Measurements from ENCODE around the gene DDX1. TPM values are rescaled to one million over a fixed set of nuclear protein-coding genes. Genes with fewer than 3 reads are reported as not detected.

DDX1 gene
- total and polyA plus RNA-seq, 10 donors: 32.6 to 62.0 (median 48.3) TPM

DNA sequence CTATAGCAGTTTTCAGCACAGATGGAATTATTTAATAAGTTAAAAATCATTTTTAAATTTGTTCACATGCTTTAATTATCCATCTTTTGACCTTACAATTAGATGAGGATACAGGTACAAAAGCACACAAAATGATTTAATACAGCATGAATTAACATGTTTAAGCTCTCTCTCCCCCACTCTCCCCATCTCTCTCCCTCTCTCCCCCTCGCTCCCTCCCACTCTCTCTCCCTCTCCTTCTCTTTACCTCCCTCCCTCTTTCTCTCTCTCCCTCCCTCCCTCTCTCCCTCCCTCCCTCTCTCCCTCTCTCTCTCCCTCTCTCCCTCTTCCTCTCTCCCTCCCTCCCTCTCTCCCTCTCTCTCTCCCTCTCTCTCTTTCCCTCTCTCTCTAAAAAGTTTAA is 38.1 kb upstream of the DDX1 start:
- 93 to 100% (median 97%) methylated on average over 1 of the region's 1 CpG for WGBS, 5 donors
- TF ChIP-seq, protein P1, sequence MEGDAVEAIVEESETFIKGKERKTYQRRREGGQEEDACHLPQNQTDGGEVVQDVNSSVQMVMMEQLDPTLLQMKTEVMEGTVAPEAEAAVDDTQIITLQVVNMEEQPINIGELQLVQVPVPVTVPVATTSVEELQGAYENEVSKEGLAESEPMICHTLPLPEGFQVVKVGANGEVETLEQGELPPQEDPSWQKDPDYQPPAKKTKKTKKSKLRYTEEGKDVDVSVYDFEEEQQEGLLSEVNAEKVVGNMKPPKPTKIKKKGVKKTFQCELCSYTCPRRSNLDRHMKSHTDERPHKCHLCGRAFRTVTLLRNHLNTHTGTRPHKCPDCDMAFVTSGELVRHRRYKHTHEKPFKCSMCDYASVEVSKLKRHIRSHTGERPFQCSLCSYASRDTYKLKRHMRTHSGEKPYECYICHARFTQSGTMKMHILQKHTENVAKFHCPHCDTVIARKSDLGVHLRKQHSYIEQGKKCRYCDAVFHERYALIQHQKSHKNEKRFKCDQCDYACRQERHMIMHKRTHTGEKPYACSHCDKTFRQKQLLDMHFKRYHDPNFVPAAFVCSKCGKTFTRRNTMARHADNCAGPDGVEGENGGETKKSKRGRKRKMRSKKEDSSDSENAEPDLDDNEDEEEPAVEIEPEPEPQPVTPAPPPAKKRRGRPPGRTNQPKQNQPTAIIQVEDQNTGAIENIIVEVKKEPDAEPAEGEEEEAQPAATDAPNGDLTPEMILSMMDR (IDR thresholded peaks at IDR 0.05 in 8 of 11, conservative IDR thresholded peaks at IDR 0.05 in 3 of 11): no peak
- TF ChIP-seq POLR2A (IDR thresholded peaks at IDR 0.05) (no peak), POLR2AphosphoS5 (IDR thresholded peaks at IDR 0.05) (no peak)

DNA sequence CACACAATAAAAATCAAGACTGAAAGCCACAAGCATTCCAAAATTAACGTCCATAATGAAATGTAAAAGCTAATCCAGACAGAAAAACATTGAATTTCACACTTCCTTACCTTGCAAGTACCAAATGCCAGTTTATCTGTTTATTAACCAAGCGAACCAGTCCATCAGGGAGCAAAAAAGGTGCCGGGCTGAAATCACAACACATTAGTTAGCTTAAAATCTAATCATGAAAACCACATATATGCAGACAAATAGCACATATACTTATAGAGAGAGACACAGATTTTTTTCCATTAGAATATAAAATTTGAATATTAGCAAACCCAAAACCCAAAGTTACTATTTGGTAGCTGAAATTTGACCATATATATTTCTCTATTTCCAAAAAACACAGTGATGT is 37.7 kb upstream of the DDX1 start:
- WGBS, 5 donors: 90 to 96% (median 92%) methylated on average over 3 of the region's 3 CpGs
- H3K27ac ChIP-seq: no peak overlapping the region
- no peaks in the 10 kb centered on the region for H3K9me3 ChIP-seq
- H3K4me3 ChIP-seq: no peak overlapping the region
- TF ChIP-seq POLR2A (IDR thresholded peaks at IDR 0.05): no peak
- TF ChIP-seq, protein P1 (IDR thresholded peaks at IDR 0.05 in 8 of 11, conservative IDR thresholded peaks at IDR 0.05 in 3 of 11): no peak
- TF ChIP-seq POLR2AphosphoS5 (IDR thresholded peaks at IDR 0.05): no peak
- peaks cover 3 to 19% (median 14%) of the 10 kb centered on the region in 6 donors for H3K4me1 ChIP-seq
- H3K36me3 ChIP-seq: peaks cover 0 to 79% (median 21%) of the 10 kb centered on the region in 6 donors
- no peaks in the 10 kb centered on the region for H3K27me3 ChIP-seq (replicated peaks in 1 of 7)
- DNase-seq: no peak
- intact Hi-C loops (cut with DNase I; ENCODE audit: low total_unique reads): no loop called here

More for the DNA sequence above, 38.1 kb upstream of the DDX1 start:
- intact Hi-C loops (cut with DNase I; ENCODE audit: low total_unique reads): no loop called here
- no peaks in the 10 kb centered on the region for H3K27me3 ChIP-seq (replicated peaks in 1 of 7)
- H3K9me3 ChIP-seq: no peaks in the 10 kb centered on the region
- peaks cover 3 to 15% (median 11%) of the 10 kb centered on the region in 6 donors for H3K4me1 ChIP-seq
- no peak overlapping the region for H3K27ac ChIP-seq
- no peak overlapping the region for H3K4me3 ChIP-seq
- no peak for DNase-seq
- H3K36me3 ChIP-seq: peaks cover 0 to 84% (median 23%) of the 10 kb centered on the region in 6 donors

DNA sequence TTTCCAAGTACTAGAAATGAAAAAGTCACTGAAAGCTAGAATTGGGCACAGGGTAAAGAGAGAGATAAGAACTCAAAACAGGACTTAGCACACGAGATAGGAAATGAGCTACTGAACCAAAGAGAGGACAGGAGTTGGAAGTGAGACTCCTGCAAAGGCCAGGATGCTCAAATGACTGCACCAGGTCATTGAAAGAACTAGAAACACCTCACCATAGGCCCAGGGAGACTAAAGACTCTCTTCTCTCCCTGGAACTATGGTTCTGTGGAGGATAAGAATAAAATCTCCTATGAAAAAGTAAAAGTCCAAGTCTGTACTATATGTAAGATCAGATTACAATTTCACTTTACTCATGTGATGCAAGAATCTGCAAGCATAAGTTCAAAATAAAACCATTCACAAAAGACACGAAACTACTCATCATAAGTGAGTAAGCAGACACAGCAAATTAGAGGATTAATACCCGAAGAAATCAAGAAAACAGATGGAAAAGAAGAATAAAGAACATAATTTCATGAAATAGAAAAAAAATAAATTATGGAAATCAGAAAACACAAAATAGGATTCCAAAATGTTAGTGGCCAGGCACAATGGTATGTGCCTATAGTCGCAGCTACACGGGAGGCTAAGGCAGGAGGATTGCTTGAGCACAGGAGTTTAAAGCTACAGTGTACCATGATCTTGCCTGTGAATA is 37.0 kb upstream of the DDX1 start:
- TF ChIP-seq POLR2A (IDR thresholded peaks at IDR 0.05): no peak
- no peak for TF ChIP-seq POLR2AphosphoS5 (IDR thresholded peaks at IDR 0.05)
- TF ChIP-seq, protein P1 (IDR thresholded peaks at IDR 0.05 in 8 of 11, conservative IDR thresholded peaks at IDR 0.05 in 3 of 11): no peak
- Histone ChIP-seq H3K4me3 (no peak overlapping the region), H3K36me3 (peaks cover 0 to 72% (median 16%) of the 10 kb centered on the region in 6 donors), H3K9me3 (no peaks in the 10 kb centered on the region), H3K27me3 (replicated peaks in 1 of 7) (no peaks in the 10 kb centered on the region), H3K4me1 (peaks cover 5 to 26% (median 22%) of the 10 kb centered on the region in 6 donors), H3K27ac (no peak overlapping the region)
- no peak for DNase-seq
- intact Hi-C loops (cut with DNase I; ENCODE audit: low total_unique reads): no loop called here
- WGBS, 5 donors: 90 to 93% (median 91%) methylated on average over 5 of the region's 5 CpGs

DNA sequence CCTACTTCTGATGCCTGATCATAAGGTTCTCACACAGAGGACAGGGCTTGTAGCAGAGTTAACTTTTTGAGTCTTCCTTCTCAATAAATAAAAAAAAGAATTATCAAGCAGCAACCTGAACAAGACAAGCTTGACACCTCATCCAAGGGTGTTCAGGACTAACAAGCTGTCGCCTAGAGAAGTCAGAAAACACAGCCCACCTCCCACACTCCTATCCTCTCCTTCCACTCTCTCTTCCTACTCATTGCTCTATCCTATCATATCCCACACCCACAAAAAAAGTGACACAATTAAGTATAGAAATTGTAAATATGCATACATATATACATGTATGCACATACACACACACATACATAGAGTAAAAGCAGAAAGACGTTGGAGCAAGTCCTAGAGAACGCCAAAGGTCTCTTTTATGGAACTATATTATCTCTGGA is 35.9 kb upstream of the DDX1 start:
- DNase-seq: no peak
- TF ChIP-seq POLR2AphosphoS5 (IDR thresholded peaks at IDR 0.05) (no peak), POLR2A (IDR thresholded peaks at IDR 0.05) (no peak)
- TF ChIP-seq, protein P1 (IDR thresholded peaks at IDR 0.05 in 8 of 11, conservative IDR thresholded peaks at IDR 0.05 in 3 of 11): no peak
- Histone ChIP-seq H3K36me3 (peaks cover 0 to 61% (median 15%) of the 10 kb centered on the region in 6 donors), H3K4me1 (peaks cover 9 to 37% (median 29%) of the 10 kb centered on the region in 6 donors), H3K9me3 (no peaks in the 10 kb centered on the region), H3K4me3 (no peak overlapping the region), H3K27ac (no peak overlapping the region), H3K27me3 (replicated peaks in 1 of 7) (no peaks in the 10 kb centered on the region)
- 88 to 98% (median 94%) methylated on average over 3 of the region's 3 CpGs for WGBS, 5 donors
- intact Hi-C loops (cut with DNase I; ENCODE audit: low total_unique reads): no loop called here

All from spleen (tissue), 11 donors.